HUES6 (cell line): Measurements from ENCODE around the gene TSC2.

ENCODE experiments used
- H3K27ac ChIP-seq: 2 replicates; pipeline ENCODE4 v1.7.0; 2013; ENCODE audit warnings: low read depth, mild to moderate bottlenecking, low read length, inconsistent platforms
- H3K27me3 ChIP-seq: 2 replicates; pipeline ENCODE4 v1.6.1; 2013; ENCODE audit warnings: low read length; ENCODE audit not compliant: control insufficient read depth, insufficient read depth
- H3K36me3 ChIP-seq: 2 replicates; pipeline ENCODE4 v1.6.1; 2013; ENCODE audit warnings: low read length; ENCODE audit not compliant: control insufficient read depth, insufficient read depth
- H3K4me1 ChIP-seq: 2 replicates; pipeline ENCODE4 v1.6.1; 2013; ENCODE audit warnings: low read length; ENCODE audit not compliant: control insufficient read depth, insufficient read depth
- H3K4me3 ChIP-seq: 2 replicates; pipeline ENCODE4 v1.5.1; 2013; ENCODE audit warnings: low read depth, low read length
- H3K9ac ChIP-seq: one replicate; pipeline ENCODE4 v1.6.1; 2013; ENCODE audit warnings: mild to moderate bottlenecking, low read length
- H3K9me3 ChIP-seq: 2 replicates; pipeline ENCODE4 v1.6.1; 2013; ENCODE audit warnings: low read depth, low read length; ENCODE audit not compliant: control insufficient read depth, insufficient read depth

TSC2 gene

GRCh38 chr16:2047330-2048115, at the start of gene TSC2, which contains the start of gene NTHL1:
TSC2 (plus strand) TSS chr16:2047985; CDS start chr16:2048616, 631 bp downstream.
NTHL1 (minus strand) TSS chr16:2047834; CDS start chr16:2047823, 11 bp downstream.
- peaks cover 36% of the 10 kb centered on the region for H3K36me3 ChIP-seq
- H3K27ac ChIP-seq: no peak within 1 kb of the TSS

GRCh38 chr16:1998360-1998835, 49.4 kb upstream of the TSC2 start:
- Histone ChIP-seq H3K27ac (no peak overlapping the region), H3K27me3 (no peaks in the 10 kb centered on the region), H3K4me1 (peaks cover under 1% of the 10 kb centered on the region; the same call in 1 of the 2 replicates), H3K9me3 (no peaks in the 10 kb centered on the region), H3K9ac (no peak overlapping the region), H3K36me3 (peaks cover 73% of the 10 kb centered on the region), H3K4me3 (no peak overlapping the region)

More at GRCh38 chr16:2047330-2048115, at the start of gene TSC2, which contains the start of gene NTHL1:
- Histone ChIP-seq H3K27me3 (no peaks in the 10 kb centered on the region), H3K4me1 (peaks cover 7% of the 10 kb centered on the region), H3K9ac (peak within 1 kb of the TSS; percentile 63), H3K9me3 (no peaks in the 10 kb centered on the region), H3K4me3 (peak within 1 kb of the TSS; percentile 83)

- Histone ChIP-seq H3K4me3 (no peak overlapping the region), H3K27me3 (no peaks in the 10 kb centered on the region), H3K4me1 (peaks cover 6% of the 10 kb centered on the region), H3K9me3 (no peaks in the 10 kb centered on the region), H3K36me3 (peaks cover 75% of the 10 kb centered on the region), H3K9ac (no peak overlapping the region), H3K27ac (no peak overlapping the region)
Measured at GRCh38 chr16:1998852-1999801, 48.7 kb upstream of the TSC2 start.

- Histone ChIP-seq H3K4me1 (peaks cover 14% of the 10 kb centered on the region), H3K27me3 (no peaks in the 10 kb centered on the region), H3K27ac (no peak overlapping the region), H3K36me3 (peaks cover 75% of the 10 kb centered on the region), H3K4me3 (no peak overlapping the region), H3K9ac (no peak overlapping the region), H3K9me3 (no peaks in the 10 kb centered on the region)
Measured at GRCh38 chr16:1999866-2000514, 47.8 kb upstream of the TSC2 start.

GRCh38 chr16:2001035-2001434, 46.8 kb upstream of the TSC2 start:
- Histone ChIP-seq H3K4me3 (no peak overlapping the region), H3K27ac (no peak overlapping the region), H3K9me3 (no peaks in the 10 kb centered on the region), H3K36me3 (peaks cover 70% of the 10 kb centered on the region), H3K27me3 (no peaks in the 10 kb centered on the region), H3K9ac (no peak overlapping the region), H3K4me1 (peaks cover 22% of the 10 kb centered on the region)

GRCh38 chr16:2001456-2002355, 46.1 kb upstream of the TSC2 start:
- Histone ChIP-seq H3K36me3 (peaks cover 70% of the 10 kb centered on the region), H3K4me3 (no peak overlapping the region), H3K27me3 (no peaks in the 10 kb centered on the region), H3K9me3 (no peaks in the 10 kb centered on the region), H3K9ac (no peak overlapping the region), H3K4me1 (peaks cover 26% of the 10 kb centered on the region), H3K27ac (no peak overlapping the region)

GRCh38 chr16:2002406-2003230, 45.2 kb upstream of the TSC2 start:
- Histone ChIP-seq H3K27ac (no peak overlapping the region), H3K9ac (no peak overlapping the region), H3K4me1 (peaks cover 31% of the 10 kb centered on the region), H3K4me3 (no peak overlapping the region), H3K9me3 (no peaks in the 10 kb centered on the region), H3K27me3 (no peaks in the 10 kb centered on the region), H3K36me3 (peaks cover 65% of the 10 kb centered on the region)

- Histone ChIP-seq H3K27ac (no peak overlapping the region), H3K36me3 (peaks cover 63% of the 10 kb centered on the region), H3K9me3 (no peaks in the 10 kb centered on the region), H3K27me3 (no peaks in the 10 kb centered on the region), H3K9ac (peak overlapping the region; percentile 23), H3K4me3 (no peak overlapping the region), H3K4me1 (peaks cover 37% of the 10 kb centered on the region)
Measured at GRCh38 chr16:2003231-2003826, 44.5 kb upstream of the TSC2 start.
